Glutamatergic neuron (in vitro differentiated cells): ENCODE measurements around the gene DLX5. TPM values are rescaled to one million over a fixed set of nuclear protein-coding genes. Genes with fewer than 3 reads are reported as not detected.

Experiments
- DNase-seq: peaks from one replicate; pipeline ENCODE4 v3.0.0; 2022
- H3K27ac Mint-ChIP-seq: one replicate; pipeline ENCODE4 v1.8.0; 2020; ENCODE audit warnings: mild to moderate bottlenecking, mixed read lengths, inconsistent platforms; ENCODE audit not compliant: unreplicated experiment
- H3K27me3 Mint-ChIP-seq: one replicate; pipeline ENCODE4 v1.8.0; 2020; ENCODE audit warnings: mild to moderate bottlenecking, moderate library complexity, mixed read lengths, inconsistent platforms; ENCODE audit not compliant: unreplicated experiment
- H3K36me3 Mint-ChIP-seq: one replicate; pipeline ENCODE4 v1.8.0; 2020; ENCODE audit warnings: mild to moderate bottlenecking, mixed read lengths, inconsistent platforms; ENCODE audit not compliant: unreplicated experiment
- H3K4me1 Mint-ChIP-seq: one replicate; pipeline ENCODE4 v1.8.0; 2020; ENCODE audit warnings: mild to moderate bottlenecking, low read depth, mixed read lengths, inconsistent platforms; ENCODE audit not compliant: unreplicated experiment
- H3K4me3 Mint-ChIP-seq: one replicate; pipeline ENCODE4 v1.8.0; 2020; ENCODE audit warnings: mild to moderate bottlenecking, mixed read lengths, inconsistent platforms; ENCODE audit not compliant: unreplicated experiment
- H3K9me3 Mint-ChIP-seq: one replicate; pipeline ENCODE4 v1.8.0; 2020; ENCODE audit warnings: mild to moderate bottlenecking, moderate library complexity, mixed read lengths, inconsistent platforms; ENCODE audit not compliant: unreplicated experiment
- CTCF ChIP-seq: fragments of 200-600 bp; sonication (generic); IDR thresholded peaks from one replicate; pipeline ENCODE4 v1.5.0; 2021; ENCODE audit not compliant: partially characterized antibody, unreplicated experiment
- total RNA-seq: library from RNA; stranded (reverse); fragmentation: NEBNext Ultra II Directional; extraction: Animal tissue kit (Norgen Biotek cat#: 25700); gene quantifications from one replicate; pipeline ENCODE4 v1.2.1, GENCODE V29; 2021; ENCODE audit not compliant: unreplicated experiment

The DLX5 gene
- total RNA-seq, 1 donor from 2014 or later = not detected

- TF ChIP-seq CTCF = no peak
- no peak for DNase-seq
- Mint-ChIP-seq H3K9me3 (peaks cover 4% of the 10 kb centered on the region), H3K4me3 (peak overlapping the region; percentile 77), H3K4me1 (no peaks in the 10 kb centered on the region), H3K36me3 (no peaks in the 10 kb centered on the region), H3K27ac (no peak overlapping the region), H3K27me3 (peaks cover 55% of the 10 kb centered on the region)
These were observed 20.1 kb downstream of the DLX5 start for GRCh38 chr7:97004247-97005182.

DNA sequence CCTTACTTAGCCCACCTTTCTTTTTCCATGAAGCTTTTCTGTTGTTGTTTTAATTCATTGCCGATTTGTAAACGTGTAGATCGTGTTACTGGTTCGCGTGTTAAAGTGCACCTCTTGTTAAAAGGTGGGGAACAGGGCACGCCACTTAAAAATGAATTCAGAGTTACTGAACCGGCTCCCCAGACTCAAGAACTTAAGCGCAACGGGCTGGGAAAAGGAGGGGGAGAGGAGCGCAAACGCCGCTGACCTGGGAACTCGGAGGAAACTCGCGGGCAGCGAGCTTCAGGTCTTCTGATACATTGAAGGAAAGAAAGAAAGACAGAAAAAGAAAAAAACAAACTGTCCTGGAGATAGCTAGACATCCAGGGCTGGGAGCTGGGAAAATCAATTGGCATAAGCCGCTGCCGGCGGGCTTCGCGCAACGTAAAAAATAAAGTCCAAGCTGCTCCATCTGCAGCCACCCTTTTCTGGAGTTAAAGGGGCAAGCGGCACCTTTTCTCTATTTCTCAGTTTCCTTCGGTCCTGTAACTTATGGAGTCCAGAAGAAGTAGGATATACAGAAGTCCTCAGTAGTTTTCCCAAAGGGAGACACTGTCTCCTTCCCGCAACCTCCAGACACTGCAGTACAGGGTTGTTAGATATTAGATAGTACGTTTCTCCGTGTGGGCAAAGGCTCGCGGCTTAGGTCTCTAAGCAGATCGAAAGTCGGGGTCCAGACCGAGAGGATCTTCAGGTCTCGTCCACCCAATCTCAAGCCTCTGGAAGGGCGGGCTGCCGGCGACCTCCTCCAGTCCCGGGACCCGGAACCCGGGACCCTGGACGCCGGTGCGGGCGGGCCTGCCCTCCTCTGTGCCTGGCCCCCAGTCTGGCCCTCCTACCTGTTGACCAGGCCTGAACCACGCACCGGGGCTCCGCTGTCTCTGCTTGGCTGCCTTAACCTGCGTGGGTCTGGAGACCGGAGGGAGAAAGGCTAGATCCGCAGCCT lies 21.1 kb downstream of the DLX5 start:
- no peak for TF ChIP-seq CTCF
- Mint-ChIP-seq H3K27me3 (peaks cover 58% of the 10 kb centered on the region), H3K4me3 (no peak overlapping the region), H3K27ac (no peak overlapping the region), H3K9me3 (peaks cover 9% of the 10 kb centered on the region), H3K4me1 (peaks cover 4% of the 10 kb centered on the region), H3K36me3 (no peaks in the 10 kb centered on the region)
- no peak for DNase-seq

DNA sequence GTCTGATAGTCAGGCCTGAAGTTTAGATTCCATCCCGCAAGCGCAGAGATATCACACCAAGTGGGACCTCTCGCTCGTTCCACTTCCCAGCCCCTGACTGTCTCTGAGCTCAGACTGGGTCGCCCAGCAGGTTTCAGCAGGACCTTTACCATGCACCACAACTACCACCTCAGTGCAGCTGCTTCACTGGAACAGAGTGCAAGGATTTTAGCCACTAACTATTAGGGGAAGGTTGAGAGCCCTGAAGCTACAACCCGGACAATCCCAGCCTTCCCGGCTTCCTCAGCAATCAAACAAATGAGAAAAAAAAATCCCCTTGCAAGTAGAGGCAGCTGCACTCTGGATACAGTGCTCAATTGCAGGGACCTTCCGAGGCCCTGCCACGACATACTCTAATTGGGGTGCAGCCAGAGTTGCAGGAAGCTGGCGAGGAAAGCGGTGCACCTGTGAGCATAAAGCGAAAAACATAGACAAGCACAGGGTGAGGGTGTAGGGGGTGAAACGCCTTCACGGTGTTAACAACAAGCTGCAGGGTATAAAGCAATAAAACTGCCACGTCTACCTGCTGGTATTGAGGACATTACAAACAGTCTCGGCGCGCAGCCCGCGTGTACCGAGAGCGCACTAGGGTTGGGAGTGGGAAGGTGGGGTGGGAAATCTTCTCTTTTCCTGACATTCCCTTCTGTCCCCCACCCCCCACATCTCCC lies 21.9 kb downstream of the DLX5 start:
- Mint-ChIP-seq H3K4me1 (peaks cover 5% of the 10 kb centered on the region), H3K36me3 (no peaks in the 10 kb centered on the region), H3K9me3 (peaks cover 7% of the 10 kb centered on the region), H3K27ac (no peak overlapping the region), H3K4me3 (no peak overlapping the region), H3K27me3 (peaks cover 58% of the 10 kb centered on the region)
- DNase-seq = no peak
- TF ChIP-seq CTCF = no peak

DNA sequence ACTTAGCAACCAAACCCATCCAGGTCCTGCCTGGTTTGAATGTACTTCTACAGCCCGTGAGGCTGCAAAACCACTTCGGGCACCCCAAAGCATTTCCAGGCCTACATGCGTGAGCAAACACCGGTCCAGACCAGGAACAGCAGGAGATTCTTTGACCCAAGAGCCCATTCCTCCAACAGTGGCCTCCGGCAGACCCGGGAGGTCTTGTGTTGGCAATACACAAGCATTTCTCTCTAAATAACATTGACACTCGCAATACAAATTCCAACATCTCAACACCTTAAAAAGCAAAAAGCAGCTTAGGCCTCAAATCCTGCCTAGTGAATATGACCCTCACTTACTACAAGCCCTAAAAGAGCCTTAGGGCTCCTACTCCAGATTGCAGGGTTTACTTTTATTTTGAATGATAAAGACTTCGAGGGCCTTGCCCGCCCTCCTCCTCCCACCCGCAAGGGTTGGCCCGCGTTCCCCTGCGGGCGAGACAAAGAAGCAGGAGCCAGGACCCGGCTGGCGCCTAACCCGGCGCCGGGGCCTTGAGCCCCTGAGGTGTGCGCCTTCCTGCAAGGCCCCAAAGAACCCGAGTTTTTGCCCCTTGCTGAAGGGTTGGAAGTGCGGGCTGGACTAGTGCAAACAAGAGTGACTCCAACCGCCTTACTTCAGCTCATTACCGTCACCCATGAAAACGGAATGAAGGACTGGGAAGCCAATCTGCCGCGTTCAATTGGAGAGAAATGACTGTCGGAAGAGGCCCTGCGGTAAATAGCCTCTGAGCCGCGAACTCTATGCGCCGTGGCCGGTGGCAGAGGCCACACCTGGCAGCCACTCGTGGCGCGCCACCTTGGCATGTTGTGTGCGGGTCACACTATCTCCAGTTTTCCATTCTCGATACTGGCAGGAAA lies 22.7 kb downstream of the DLX5 start:
- H3K27ac Mint-ChIP-seq = no peak overlapping the region
- H3K4me1 Mint-ChIP-seq = peaks cover 9% of the 10 kb centered on the region
- DNase-seq = no peak
- H3K36me3 Mint-ChIP-seq = no peaks in the 10 kb centered on the region
- H3K9me3 Mint-ChIP-seq = peaks cover 7% of the 10 kb centered on the region
- peaks cover 56% of the 10 kb centered on the region for H3K27me3 Mint-ChIP-seq
- no peak for TF ChIP-seq CTCF
- H3K4me3 Mint-ChIP-seq = no peak overlapping the region
